Chondrocyte (in vitro differentiated cells): ENCODE data around the gene MLIP. TPM values are rescaled to one million over a fixed set of nuclear protein-coding genes. Genes with fewer than 3 reads are reported as not detected.
"Not testable (repeated sequence)": the region's sequence is repeated elsewhere in the genome, so short reads cannot be mapped to it uniquely, and the experiment has no call there.

Experiments
- DNase-seq: peaks from one replicate; pipeline ENCODE4 v3.0.0; 2021; ENCODE audit warnings: mixed read lengths, low spot score
- H3K27ac Mint-ChIP-seq: one replicate; pipeline ENCODE4 v1.8.0; 2021; ENCODE audit warnings: mild to moderate bottlenecking, moderate library complexity, mixed read lengths; ENCODE audit not compliant: unreplicated experiment
- H3K27me3 Mint-ChIP-seq: 2 replicates; pipeline ENCODE4 v1.8.0; 2021; ENCODE audit warnings: low read depth, mixed read lengths
- H3K36me3 Mint-ChIP-seq: 2 replicates; pipeline ENCODE4 v1.8.0; 2021; ENCODE audit warnings: low read depth, mixed read lengths
- H3K4me1 Mint-ChIP-seq: 2 replicates; pipeline ENCODE4 v1.8.0; 2021; ENCODE audit warnings: low read depth, mild to moderate bottlenecking, mixed read lengths
- H3K4me3 Mint-ChIP-seq: one replicate; pipeline ENCODE4 v1.8.0; 2021; ENCODE audit warnings: mild to moderate bottlenecking, moderate library complexity, mixed read lengths; ENCODE audit not compliant: unreplicated experiment
- H3K9me3 Mint-ChIP-seq: 2 replicates; pipeline ENCODE4 v1.8.0; 2021; ENCODE audit warnings: low read depth, mixed read lengths
- CTCF ChIP-seq: fragments of 200-600 bp; sonication (generic); IDR thresholded peaks from 2 replicates; pipeline ENCODE4 v1.5.0; 2021; ENCODE audit warnings: antibody characterized with exemption, mild to moderate bottlenecking, moderate library complexity
- total RNA-seq: library from RNA; stranded (reverse); gene quantifications from 3 replicates; pipeline ENCODE4 v1.2.1, GENCODE V29; 2021

MLIP gene
- total RNA-seq, 1 donor from 2014 or later = not detected

DNA sequence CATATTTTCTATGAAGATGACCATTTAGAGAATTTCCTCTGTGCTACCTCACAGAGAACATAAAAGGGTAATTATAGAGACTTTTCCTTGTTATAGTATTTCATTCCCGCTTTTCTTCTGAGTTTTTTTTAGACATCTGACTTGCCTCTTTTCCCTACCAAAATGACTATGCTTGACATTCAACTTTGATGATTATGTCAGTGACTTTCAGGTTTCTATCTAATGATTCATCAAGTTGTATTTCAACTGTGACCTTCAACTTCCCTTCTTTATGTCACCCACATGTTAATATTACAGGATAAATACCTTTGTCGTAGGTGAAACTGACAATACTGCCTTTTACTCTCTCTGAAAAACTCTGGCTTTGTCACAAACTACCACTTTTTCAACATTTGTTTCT is 95.3 kb downstream of the MLIP start:
- no peak for TF ChIP-seq CTCF
- peaks cover 3% of the 10 kb centered on the region for H3K27me3 Mint-ChIP-seq
- H3K4me1 Mint-ChIP-seq = no peaks in the 10 kb centered on the region
- H3K4me3 Mint-ChIP-seq = no peak overlapping the region
- no peaks in the 10 kb centered on the region for H3K9me3 Mint-ChIP-seq
- no peaks in the 10 kb centered on the region for H3K36me3 Mint-ChIP-seq
- no peak for DNase-seq
- no peak overlapping the region for H3K27ac Mint-ChIP-seq

DNA sequence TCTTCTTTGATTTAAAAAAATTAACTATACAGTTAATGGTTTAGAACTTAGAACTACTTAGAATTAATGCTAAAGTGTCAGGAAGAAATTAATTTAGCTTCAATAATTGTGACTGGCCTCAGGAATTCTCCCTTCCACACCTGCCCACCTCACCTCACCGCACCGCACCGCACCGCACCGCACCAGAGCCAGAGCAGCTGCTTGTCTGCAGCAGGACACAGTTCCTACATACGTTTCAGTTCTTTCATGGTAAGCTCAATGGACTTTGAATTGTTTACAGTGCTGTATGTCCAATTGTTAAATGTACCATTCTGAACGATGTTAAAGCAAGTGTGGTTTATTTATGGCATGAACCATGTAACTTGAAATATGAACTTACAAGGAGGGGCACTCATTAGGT is 98.7 kb downstream of the MLIP start:
- H3K4me3 Mint-ChIP-seq, H3K27ac Mint-ChIP-seq, H3K4me1 Mint-ChIP-seq, H3K9me3 Mint-ChIP-seq, H3K27me3 Mint-ChIP-seq, H3K36me3 Mint-ChIP-seq: not testable (repeated sequence)
- DNase-seq = peak; percentile 68

GRCh38 chr6:54214286-54214685 is 103.0 kb downstream of the MLIP start:
- Mint-ChIP-seq H3K36me3 (no peaks in the 10 kb centered on the region), H3K4me1 (no peaks in the 10 kb centered on the region), H3K27me3 (no peaks in the 10 kb centered on the region), H3K4me3 (no peak overlapping the region), H3K27ac (no peak overlapping the region), H3K9me3 (peaks cover 3% of the 10 kb centered on the region)
- no peak for DNase-seq
- no peak for TF ChIP-seq CTCF

DNA sequence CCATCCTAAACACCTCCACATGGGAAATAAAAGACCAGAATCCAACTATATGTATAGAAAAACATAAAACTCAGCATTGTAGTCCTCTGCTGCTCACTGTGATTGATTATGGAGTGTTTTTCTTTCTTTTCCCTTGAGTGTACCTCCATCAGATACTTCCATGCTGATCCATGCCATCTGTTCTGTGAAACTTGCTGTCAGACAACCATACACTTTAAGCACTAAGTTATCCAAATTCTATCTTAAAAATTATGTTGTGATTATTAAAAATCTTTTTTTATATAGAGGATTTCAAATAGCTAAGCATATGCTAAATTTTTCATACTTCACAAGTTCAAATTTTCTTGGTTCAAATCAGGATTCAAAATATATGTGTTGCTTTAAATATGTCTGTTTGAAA is 105.1 kb downstream of the MLIP start:
- Mint-ChIP-seq H3K4me1 (no peaks in the 10 kb centered on the region), H3K4me3 (no peak overlapping the region), H3K27ac (no peak overlapping the region), H3K27me3 (no peaks in the 10 kb centered on the region), H3K36me3 (no peaks in the 10 kb centered on the region), H3K9me3 (peaks cover 3% of the 10 kb centered on the region)
- TF ChIP-seq CTCF = no peak
- no peak for DNase-seq

- Mint-ChIP-seq H3K4me1 (no peaks in the 10 kb centered on the region), H3K27me3 (no peaks in the 10 kb centered on the region), H3K36me3 (no peaks in the 10 kb centered on the region), H3K27ac (no peak overlapping the region), H3K4me3 (no peak overlapping the region), H3K9me3 (peaks cover 3% of the 10 kb centered on the region)
- no peak for TF ChIP-seq CTCF
- no peak for DNase-seq
Observed at GRCh38 chr6:54217018-54217417, 105.8 kb downstream of the MLIP start.

DNA sequence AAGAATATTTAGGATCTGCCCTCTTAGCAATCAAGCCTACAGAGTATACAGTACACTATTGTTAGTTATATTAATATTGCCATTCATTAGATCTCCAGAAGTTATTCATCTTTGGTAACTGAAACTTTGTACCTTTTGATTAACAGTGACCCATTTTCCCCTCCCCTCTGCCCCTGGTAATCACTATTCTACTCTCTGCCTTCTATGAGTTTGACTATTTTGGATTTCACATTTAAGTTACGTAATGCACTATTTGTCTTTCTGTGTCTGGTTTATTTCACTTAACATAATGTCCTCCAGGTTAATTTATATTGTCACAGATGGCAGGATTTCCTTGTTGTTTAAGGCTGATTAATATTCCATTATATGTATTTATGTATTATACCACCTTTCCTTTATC is 111.0 kb downstream of the MLIP start:
- Mint-ChIP-seq H3K27ac (no peak overlapping the region), H3K27me3 (peaks cover 2% of the 10 kb centered on the region), H3K9me3 (no peaks in the 10 kb centered on the region), H3K4me3 (no peak overlapping the region), H3K4me1 (no peaks in the 10 kb centered on the region), H3K36me3 (no peaks in the 10 kb centered on the region)
- TF ChIP-seq CTCF = no peak
- no peak for DNase-seq
